UCSD-AML1 (cell line): ENCODE data around the gene DACT3.
A peak's percentile ranks its signal among the peaks of the same experiment; 100 is the strongest.

ENCODE experiments used
- DNase-seq: peaks from one replicate; lab custom pipeline; 2025; ENCODE audit not compliant: unreplicated experiment; lab: John Stamatoyannopoulos, UW

The DACT3 gene

GRCh38 chr19:46600384-46601317 is 60.3 kb downstream of the DACT3 start:
- peak; percentile 96 for DNase-seq

DNA sequence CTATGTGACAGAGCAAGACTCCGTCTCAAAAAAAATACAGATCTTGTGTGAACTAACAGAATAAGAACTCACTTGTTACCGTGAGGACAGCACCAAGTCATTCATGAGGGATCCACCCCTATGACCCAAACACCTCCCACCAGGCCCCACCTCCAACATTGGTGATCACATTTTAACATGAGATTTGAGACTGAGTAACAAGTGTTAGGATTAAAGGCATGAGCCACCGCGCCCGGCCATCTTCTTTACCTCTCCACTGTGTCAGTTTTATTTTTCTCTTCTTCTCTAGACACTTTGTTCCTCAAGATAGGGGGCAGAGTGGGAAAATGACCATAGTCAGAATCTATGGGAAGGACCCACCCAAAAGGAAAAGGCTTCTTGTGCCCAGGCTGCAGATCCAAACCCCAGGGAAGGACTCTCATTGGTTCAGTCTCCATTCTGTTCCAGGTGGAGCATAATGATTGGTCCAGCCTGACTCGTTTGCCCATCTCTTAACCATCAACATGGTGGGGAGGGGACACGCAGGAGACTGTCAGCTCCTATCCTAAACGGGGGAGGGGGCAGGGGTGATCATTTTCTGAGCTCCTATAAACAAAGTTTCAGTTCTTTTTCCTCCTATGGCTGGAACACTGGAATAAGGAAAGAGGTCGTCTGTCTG is 61.1 kb downstream of the DACT3 start:
- DNase-seq, result no peak

DNA sequence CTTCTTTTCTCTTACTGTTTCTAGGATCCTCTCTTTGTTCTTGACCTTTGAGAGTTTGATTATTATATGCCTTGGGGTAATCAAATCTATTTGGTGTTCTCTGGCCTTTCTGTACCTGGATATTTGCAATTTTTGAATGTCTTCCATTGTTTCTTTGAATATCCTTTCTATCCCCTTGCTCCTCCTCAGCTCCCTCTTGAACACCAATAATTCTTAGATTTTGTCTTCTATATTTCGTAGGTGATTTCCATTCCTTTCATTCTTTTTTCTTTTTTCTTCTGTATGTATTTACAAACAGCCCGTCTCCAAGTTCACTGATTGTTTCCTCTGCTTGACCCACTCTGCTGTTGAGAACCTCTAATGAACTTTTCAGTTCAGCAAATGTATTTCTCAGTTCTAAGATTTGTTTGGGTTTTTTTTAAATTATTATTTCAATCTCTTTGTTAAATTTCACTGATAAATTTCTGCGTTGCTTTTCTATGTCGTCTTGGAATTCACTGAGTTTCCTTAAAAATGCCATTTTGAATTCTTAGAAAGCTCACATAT is 62.5 kb downstream of the DACT3 start:
- no peak for DNase-seq
